Measurements from ENCODE around the gene KCNC3. TPM values are rescaled to one million over a fixed set of nuclear protein-coding genes. Genes with fewer than 3 reads are reported as not detected.

The KCNC3 gene
- total RNA-seq, 1 experiment from 2014 or later = 24.6 TPM

GRCh38 chr19:50266041-50266440 is 63.1 kb downstream of the KCNC3 start:
- Mint-ChIP-seq H3K4me1 (ENCODE audit: low read depth, unreplicated experiment) (no peaks in the 10 kb centered on the region), H3K4me3 (ENCODE audit: unreplicated experiment) (no peak overlapping the region), H3K9me3 (ENCODE audit: unreplicated experiment) (no peaks in the 10 kb centered on the region), H3K27ac (ENCODE audit: unreplicated experiment) (no peak overlapping the region), H3K36me3 (ENCODE audit: insufficient read depth, unreplicated experiment) (peaks cover 38% of the 10 kb centered on the region), H3K27me3 (ENCODE audit: insufficient read depth, unreplicated experiment) (no peaks in the 10 kb centered on the region)
- Histone ChIP-seq H3K9me3 (no peaks in the 10 kb centered on the region), H3K27me3 (replicated peaks; ENCODE audit: control insufficient read depth, insufficient read depth, low read length) (no peaks in the 10 kb centered on the region), H3K4me3 (ENCODE audit: low read depth, low read length) (no peak overlapping the region), H3K4me1 (no peaks in the 10 kb centered on the region), H3K36me3 (ENCODE audit: control insufficient read depth, insufficient read depth, low read length) (peaks cover 3% of the 10 kb centered on the region; the same call in 1 of the 2 replicates)
- CTCF ChIA-PET = no interaction called here
- TF ChIP-seq CTCF (IDR thresholded peaks at IDR 0.05; ENCODE audit: insufficient read depth in 1 of 2, low read depth in 1 of 2, low read length in 1 of 2, severe bottlenecking in 1 of 2, unreplicated experiment in 1 of 2) = no peak
- intact Hi-C loops (cut with micrococcal nuclease; ENCODE audit: unreplicated experiment) = no loop called here
- no peak for DNase-seq
- BruUV-seq (replicated peaks) = no TSS peak
- POLR2A ChIA-PET = interaction anchor here (0.5 kb wide), 1 partner anchor 48 kb away, joined by 3 read pairs; no protein-coding TSS in a partner anchor

GRCh38 chr19:50264483-50265186 is 64.5 kb downstream of the KCNC3 start:
- peaks cover 41% of the 10 kb centered on the region for H3K36me3 Mint-ChIP-seq (ENCODE audit: insufficient read depth, unreplicated experiment)
- DNase-seq = no peak
- no peaks in the 10 kb centered on the region for H3K27me3 ChIP-seq (replicated peaks; ENCODE audit: control insufficient read depth, insufficient read depth, low read length)
- no peaks in the 10 kb centered on the region for H3K9me3 Mint-ChIP-seq (ENCODE audit: unreplicated experiment)
- no peak for TF ChIP-seq CTCF (IDR thresholded peaks at IDR 0.05; ENCODE audit: insufficient read depth in 1 of 2, low read depth in 1 of 2, low read length in 1 of 2, severe bottlenecking in 1 of 2, unreplicated experiment in 1 of 2)
- no peak overlapping the region for H3K4me3 Mint-ChIP-seq (ENCODE audit: unreplicated experiment)
- no peaks in the 10 kb centered on the region for H3K4me1 Mint-ChIP-seq (ENCODE audit: low read depth, unreplicated experiment)
- no peaks in the 10 kb centered on the region for H3K27me3 Mint-ChIP-seq (ENCODE audit: insufficient read depth, unreplicated experiment)
- no TSS peak for BruUV-seq (replicated peaks)
- intact Hi-C loops (cut with micrococcal nuclease; ENCODE audit: unreplicated experiment) = no loop called here
- H3K9me3 ChIP-seq = no peaks in the 10 kb centered on the region
- peaks cover 5% of the 10 kb centered on the region; the same call in 1 of the 2 replicates for H3K36me3 ChIP-seq (ENCODE audit: control insufficient read depth, insufficient read depth, low read length)
- H3K4me3 ChIP-seq (ENCODE audit: low read depth, low read length) = no peak overlapping the region
- ChIA-PET POLR2A (interaction anchor here (0.8 kb wide), 1 partner anchor 363 kb away, joined by 3 read pairs; no protein-coding TSS in a partner anchor), CTCF (interaction anchor here (0.6 to 1.0 kb wide), 2 partner anchors 11 to 64 kb away, joined by 3 to 4 read pairs; partner anchors contain the start of gene KCNC3)
- no peak overlapping the region for H3K27ac Mint-ChIP-seq (ENCODE audit: unreplicated experiment)
- H3K4me1 ChIP-seq = no peaks in the 10 kb centered on the region

GRCh38 chr19:50263176-50263575 is 66.0 kb downstream of the KCNC3 start:
- Mint-ChIP-seq H3K27ac (ENCODE audit: unreplicated experiment) (no peak overlapping the region), H3K4me3 (ENCODE audit: unreplicated experiment) (no peak overlapping the region), H3K27me3 (ENCODE audit: insufficient read depth, unreplicated experiment) (no peaks in the 10 kb centered on the region), H3K36me3 (ENCODE audit: insufficient read depth, unreplicated experiment) (peaks cover 35% of the 10 kb centered on the region), H3K9me3 (ENCODE audit: unreplicated experiment) (no peaks in the 10 kb centered on the region), H3K4me1 (ENCODE audit: low read depth, unreplicated experiment) (no peaks in the 10 kb centered on the region)
- Histone ChIP-seq H3K4me3 (ENCODE audit: low read depth, low read length) (no peak overlapping the region), H3K9me3 (no peaks in the 10 kb centered on the region), H3K36me3 (ENCODE audit: control insufficient read depth, insufficient read depth, low read length) (peaks cover 5% of the 10 kb centered on the region; the same call in 1 of the 2 replicates), H3K27me3 (replicated peaks; ENCODE audit: control insufficient read depth, insufficient read depth, low read length) (no peaks in the 10 kb centered on the region), H3K4me1 (no peaks in the 10 kb centered on the region)
- no TSS peak for BruUV-seq (replicated peaks)
- CTCF ChIA-PET = interaction anchor here (1.1 to 1.2 kb wide), 2 partner anchors 11 to 65 kb away, joined by 3 to 6 read pairs; no protein-coding TSS in a partner anchor
- no peak for TF ChIP-seq CTCF (IDR thresholded peaks at IDR 0.05; ENCODE audit: insufficient read depth in 1 of 2, low read depth in 1 of 2, low read length in 1 of 2, severe bottlenecking in 1 of 2, unreplicated experiment in 1 of 2)
- POLR2A ChIA-PET = no interaction called here
- intact Hi-C loops (cut with micrococcal nuclease; ENCODE audit: unreplicated experiment) = no loop called here
- no peak for DNase-seq

Other genes with a start within 250 kb of the KCNC3 start
- gene IZUMO2, start 166.1 kb downstream of the KCNC3 start, total RNA-seq (2022) = not detected in 2 replicates
- gene MYH14, start 125.8 kb downstream of the KCNC3 start, total RNA-seq (2022) = 78.3 and 89.8 TPM in 2 replicates
- 1.2 and 1.6 TPM in 2 replicates for gene NAPSA, start 36.3 kb upstream of the KCNC3 start, total RNA-seq (2022)
- gene NR1H2, start 47.1 kb upstream of the KCNC3 start, total RNA-seq (2022) = 38.3 and 40.3 TPM in 2 replicates
- gene POLD1, start 55.0 kb upstream of the KCNC3 start, total RNA-seq (2022) = 128 TPM in 2 replicates
- 0.50 and 0.51 TPM in 2 replicates for gene SPIB, start 89.6 kb upstream of the KCNC3 start, total RNA-seq (2022)
- gene MYBPC2, start 103.5 kb upstream of the KCNC3 start, total RNA-seq (2022) = 0.91 and 1.6 TPM in 2 replicates
- 42.9 and 46.3 TPM in 2 replicates for gene EMC10, start 147.1 kb upstream of the KCNC3 start, total RNA-seq (2022)
- 1.4 and 1.5 TPM in 2 replicates for gene GARIN5A, start 147.5 kb upstream of the KCNC3 start, total RNA-seq (2022)
- gene JOSD2, start 181.8 kb upstream of the KCNC3 start, total RNA-seq (2022) = 27.7 and 27.9 TPM in 2 replicates
- not detected in 2 replicates for gene ASPDH, start 184.5 kb upstream of the KCNC3 start, total RNA-seq (2022)
- gene LRRC4B, start 239.1 kb upstream of the KCNC3 start, total RNA-seq (2022) = 0.30 and 0.54 TPM in 2 replicates